ENCODE data around the gene PROX2. TPM values are rescaled to one million over a fixed set of nuclear protein-coding genes. Genes with fewer than 3 reads are reported as not detected.

The PROX2 gene
- total and polyA plus RNA-seq, 9 of the 15 experiments (the other 6 are each of a cell fraction or from before 2014, with no cell fraction given): not detected

DNA sequence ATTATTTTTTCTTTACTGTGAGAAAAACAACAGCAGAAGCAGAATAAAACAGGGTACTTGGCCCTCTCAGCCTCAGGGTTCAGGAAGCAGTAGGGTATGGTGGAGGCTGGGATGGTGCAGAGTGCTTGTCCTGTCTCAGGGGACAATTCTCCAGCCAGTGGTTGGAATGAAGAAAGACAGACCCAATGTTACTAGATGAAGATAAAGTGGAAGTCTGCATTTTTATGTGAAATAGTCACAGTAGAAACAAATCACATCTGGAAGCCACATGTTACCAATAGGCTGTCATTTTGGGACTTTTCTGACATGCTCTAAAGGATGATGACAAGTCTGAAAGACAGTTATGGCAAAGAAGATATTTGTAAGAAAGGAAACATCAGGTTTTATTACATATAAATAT, 32.3 kb downstream of the PROX2 start:
- no peak for ATAC-seq
- CTCF ChIA-PET (ENCODE audit: low intra/inter-chr PET ratio): no interaction called here
- intact Hi-C loops (cut with micrococcal nuclease): no loop called here

DNA sequence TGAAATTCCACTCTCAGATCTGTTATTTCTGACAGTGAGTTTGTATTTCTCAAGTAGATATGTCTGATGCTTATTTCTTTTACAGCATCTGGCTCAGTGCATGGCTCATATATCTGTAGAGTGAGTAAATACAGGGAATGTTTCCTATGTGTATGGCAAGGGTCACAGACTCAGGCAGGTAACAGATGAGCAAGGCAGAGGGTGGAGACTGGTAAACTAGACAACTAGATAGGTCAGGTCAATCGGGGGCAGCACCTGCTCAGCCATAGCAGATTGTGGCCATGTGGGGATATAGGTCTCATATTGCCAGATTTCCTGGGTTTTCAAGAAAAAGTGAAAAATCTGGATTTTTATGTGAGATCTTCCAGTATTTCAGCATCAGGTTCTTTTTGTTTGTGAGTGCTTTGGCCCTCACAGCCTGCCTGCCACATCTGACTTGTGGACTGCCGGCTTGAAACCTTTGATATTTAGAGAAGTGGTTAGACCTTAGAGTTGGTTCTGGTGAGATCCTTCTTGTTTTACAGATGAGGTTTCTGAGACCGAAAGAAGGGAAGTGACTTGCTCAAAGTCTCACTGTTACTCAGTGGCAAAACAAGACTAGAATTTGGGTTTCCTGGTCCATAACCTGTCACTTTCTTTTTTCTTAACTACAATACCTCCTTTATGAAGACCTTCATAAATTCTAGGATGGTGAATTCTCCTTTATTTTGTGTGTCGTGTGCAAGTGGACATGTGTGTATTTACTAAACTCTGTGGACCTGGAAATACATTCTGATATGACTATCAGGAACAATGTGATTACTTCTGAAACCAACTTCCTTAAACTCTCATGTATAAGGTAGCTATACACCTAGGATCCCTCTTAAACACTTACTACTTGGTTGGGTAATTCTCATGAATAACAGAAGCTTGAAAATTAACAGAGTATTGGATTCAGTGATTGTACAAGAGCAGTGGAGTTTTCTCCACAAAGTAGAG, 34.4 kb downstream of the PROX2 start:
- Histone ChIP-seq H3K9ac (ENCODE audit: insufficient read depth in 1 of 2, low read depth in 2 of 2, low read length in 2 of 2) (no peak overlapping the region), H3K9me1 (ENCODE audit: control insufficient read depth, insufficient read depth, low read length) (no peaks in the 10 kb centered on the region), H3K9me3 (replicated peaks; ENCODE audit: control insufficient read depth, insufficient read depth, low read depth, low read length) (no peaks in the 10 kb centered on the region), H2AFZ (ENCODE audit: low read depth, low read length) (no peak overlapping the region), H3K27ac (ENCODE audit: extremely low read depth, low read depth, low read length) (no peak overlapping the region), H4K20me1 (replicated peaks; ENCODE audit: control insufficient read depth, insufficient read depth, low read length) (no peaks in the 10 kb centered on the region), H3K36me3 (ENCODE audit: control insufficient read depth, insufficient read depth, low read length) (peaks cover 15% of the 10 kb centered on the region; the same call in 2 of the 3 replicates), H3K4me2 (ENCODE audit: insufficient read depth, low read length) (no peak overlapping the region), H3K4me1 (replicated peaks in 1 of 2; ENCODE audit: control insufficient read depth in 2 of 2, insufficient read depth in 2 of 2, low read length in 2 of 2) (no peaks in the 10 kb centered on the region), H3K79me2 (ENCODE audit: control insufficient read depth, insufficient read depth, low read length) (no peaks in the 10 kb centered on the region), H3K27me3 (ENCODE audit: control insufficient read depth in 2 of 2, insufficient read depth in 2 of 2, low read length in 2 of 2) (no peaks in the 10 kb centered on the region), H3K4me3 (no peak overlapping the region)
- intact Hi-C loops (cut with micrococcal nuclease) (no loop called here), in situ Hi-C loops (cut with MboI) (no loop called here)
- ATAC-seq (no peak), FAIRE-seq (no peak), DNase-seq (ENCODE audit: extremely low read depth in 1 of 4, low spot score in 3 of 4) (no peak)
- no TSS peak for BruUV-seq (replicated peaks)
- POLR2A ChIA-PET: interaction anchor here (1.4 kb wide), 1 partner anchor 12 kb away, joined by 4 read pairs; no protein-coding TSS in a partner anchor
- 79% methylated on average over 4 of the region's 4 CpGs for WGBS (ENCODE audit: insufficient coverage, low coverage, missing lambda C conversion rate)
- CTCF ChIA-PET (ENCODE audit: low intra/inter-chr PET ratio): no interaction called here
- no peak for TF ChIP-seq POLR2AphosphoS2 (IDR thresholded peaks at IDR 0.05; ENCODE audit: low read length)
- no peak for TF ChIP-seq E2F6 (IDR thresholded peaks at IDR 0.05; ENCODE audit: borderline replicate concordance in 1 of 2, extremely low read depth in 1 of 2, insufficient read depth in 1 of 2, insufficient read length in 1 of 2, low read depth in 1 of 2, low read length in 1 of 2, poor library complexity in 1 of 2, severe bottlenecking in 1 of 2)
- TF ChIP-seq PHB2 (IDR thresholded peaks at IDR 0.05; ENCODE audit: low read depth): no peak
- no peak for TF ChIP-seq ZNF408 (CRISPR knock-in tag; IDR thresholded peaks at IDR 0.05; ENCODE audit: low read depth)

More for the DNA sequence above, 32.3 kb downstream of the PROX2 start:
- DNase-seq (ENCODE audit: extremely low read depth in 1 of 4, low spot score in 3 of 4): no peak
- no peaks in the 10 kb centered on the region for H4K20me1 ChIP-seq (replicated peaks; ENCODE audit: control insufficient read depth, insufficient read depth, low read length)
- peaks cover 10% of the 10 kb centered on the region; the same call in 1 of the 3 replicates for H3K36me3 ChIP-seq (ENCODE audit: control insufficient read depth, insufficient read depth, low read length)
- H3K4me1 ChIP-seq (replicated peaks in 1 of 2; ENCODE audit: control insufficient read depth in 2 of 2, insufficient read depth in 2 of 2, low read length in 2 of 2): peaks cover 0 to 7% of the 10 kb centered on the region in 2 experiments; a peak in 2 of 5 replicates
- POLR2A ChIA-PET: no interaction called here
- H2AFZ ChIP-seq (ENCODE audit: low read depth, low read length): no peak overlapping the region
- no peaks in the 10 kb centered on the region for H3K27me3 ChIP-seq (ENCODE audit: control insufficient read depth in 2 of 2, insufficient read depth in 2 of 2, low read length in 2 of 2)
- H3K79me2 ChIP-seq (ENCODE audit: control insufficient read depth, insufficient read depth, low read length): no peaks in the 10 kb centered on the region
- no peak for FAIRE-seq
- H3K9me1 ChIP-seq (ENCODE audit: control insufficient read depth, insufficient read depth, low read length): no peaks in the 10 kb centered on the region
- H3K4me2 ChIP-seq (ENCODE audit: insufficient read depth, low read length): no peak overlapping the region
- no peak overlapping the region for H3K27ac ChIP-seq (ENCODE audit: extremely low read depth, low read depth, low read length)
- in situ Hi-C loops (cut with MboI): no loop called here
- no peak overlapping the region for H3K9ac ChIP-seq (ENCODE audit: insufficient read depth in 1 of 2, low read depth in 2 of 2, low read length in 2 of 2)
- H3K9me3 ChIP-seq (replicated peaks; ENCODE audit: control insufficient read depth, insufficient read depth, low read depth, low read length): no peaks in the 10 kb centered on the region
- TF ChIP-seq NCOR1 (IDR thresholded peaks at IDR 0.05): no peak
- TF ChIP-seq POLR3A (IDR thresholded peaks at IDR 0.05; ENCODE audit: borderline replicate concordance, extremely low read depth, insufficient read depth, insufficient read length): no peak
- TF ChIP-seq ZNF561 (CRISPR knock-in tag; conservative IDR thresholded peaks at IDR 0.05): no peak
- TF ChIP-seq RFX7 (CRISPR knock-in tag; IDR thresholded peaks at IDR 0.05): no peak
- BruUV-seq (replicated peaks): no TSS peak
- no peak overlapping the region for H3K4me3 ChIP-seq
